Adrenal gland (tissue), 12 donors: Measurements from ENCODE around the gene PRKCI. TPM values are rescaled to one million over a fixed set of nuclear protein-coding genes. Genes with fewer than 3 reads are reported as not detected.

ENCODE experiments used
- DNase-seq, 7 donors: peaks; one replicate each; pipeline ENCODE4 v3.0.0-alpha.2; 2019 to 2020
- H3K27ac ChIP-seq, 5 donors: fragments of 200-600 bp; sonication (generic) in 4 of 5; 1 replicate in 3 of 5; 2 replicates in 2 of 5; pipeline versions ENCODE4 v1.5.1 to v1.8.0; 2016 to 2020; ENCODE audit warnings: mild to moderate bottlenecking in 1 of 5
- H3K27me3 ChIP-seq: fragments of 200-600 bp; 2 replicates; pipeline ENCODE4 v1.8.0; 2021
- H3K36me3 ChIP-seq, 2 donors: fragments of 200-600 bp; replicated peaks in 1 of 2; 1 replicate in 1 of 2; 2 replicates in 1 of 2; pipeline versions ENCODE4 v1.5.1 to v1.8.0; 2018 to 2022
- H3K4me1 ChIP-seq, 2 donors: fragments of 200-600 bp; replicated peaks in 1 of 2; 1 replicate in 1 of 2; 2 replicates in 1 of 2; pipeline versions ENCODE4 v1.5.1 to v1.8.0; 2018 to 2021
- H3K4me3 ChIP-seq, 4 donors: fragments of 200-600 bp; sonication (generic) in 3 of 4; one replicate each; pipeline ENCODE4 v1.5.1; 2016 to 2018
- H3K9me3 ChIP-seq, 3 donors: fragments of 200-600 bp; sonication (generic) in 1 of 3; replicated peaks in 1 of 3; 1 replicate in 2 of 3; 2 replicates in 1 of 3; pipeline versions ENCODE4 v1.5.1 to v1.8.0; 2016 to 2021
- POLR2A ChIP-seq, 2 donors: fragments of 450-650 bp; IDR thresholded peaks; one replicate each; pipeline ENCODE4 v1.6.1; 2017; ENCODE audit warnings: antibody characterized with exemption in 2 of 2, mild to moderate bottlenecking in 2 of 2, moderate library complexity in 1 of 2
- WGBS, 4 donors: extraction: QIAGEN DNeasy Blood & Tissue Kit in 2 of 4; methylation state at CpG; one replicate each; pipeline versions ENCODE4 v1.1.5 to v1.1.7; 2013 to 2017; 5-methylcytosine and 5-hydroxymethylcytosine counted together
- intact Hi-C, 2 donors: fragments of 100-400 bp; cut with DNase I; formaldehyde crosslinking; loops; one replicate each; pipeline versions ENCODE4 v1.14.1 to v1.15.0; 2022 to 2023
- polyA plus RNA-seq, 3 donors: library from polyadenylated mRNA; stranded (reverse); fragments of 200-250 nt in 2 of 3; fragments of 350-450 nt in 1 of 3; fragmentation: Illumina TruSeq in 1 of 3; extraction: RNeasy Lipid Tissue Mini Kit (QIAGEN cat#74804) in 1 of 3; gene quantifications; one replicate each; pipeline ENCODE4 v1.2.3, GENCODE V29; 2013 to 2014
- total RNA-seq, 9 donors: library from RNA; depleted of rRNA in 4 of 9; stranded (reverse); fragments of >200 nt in 4 of 9; fragments of 120-200 nt in 1 of 9; fragmentation: NEBNext Ultra II Directional in 1 of 9; extraction: Animal tissue kit (Norgen Biotek cat#: 25700) in 1 of 9; gene quantifications; one replicate each; pipeline versions ENCODE4 v1.1.0 to v1.2.4, GENCODE V29; 2013 to 2023
- TF ChIP-seq, protein P1 (sequence below), 6 experiments: fragments of 450-650 bp in 4 of 6; fragments of 200-600 bp in 2 of 6; sonication (generic) in 1 of 6; IDR thresholded peaks; 1 replicate in 5 of 6; 2 replicates in 1 of 6; pipeline versions ENCODE4 v1.5.1 to v1.8.0; 2016 to 2021; ENCODE audit warnings: antibody characterized with exemption in 6 of 6, mild to moderate bottlenecking in 2 of 6, moderate library complexity in 1 of 6
- donor health status: healthy with polysubstance abuse.
- donor health status: Bipolar disorder and iron deficiency.
- donor health status: DM: yes; HTN: yes; CAD: no.
- donor health status: DM: no; HTN: no; CAD: no.
- donor health status: DM: no; HTN: no; CAD: no.
- donor health status: DM: yes; HTN: yes; CAD: no.

Gene PRKCI
- total and polyA plus RNA-seq, 12 donors, result 4.8 to 29.2 (median 14.1) TPM

DNA sequence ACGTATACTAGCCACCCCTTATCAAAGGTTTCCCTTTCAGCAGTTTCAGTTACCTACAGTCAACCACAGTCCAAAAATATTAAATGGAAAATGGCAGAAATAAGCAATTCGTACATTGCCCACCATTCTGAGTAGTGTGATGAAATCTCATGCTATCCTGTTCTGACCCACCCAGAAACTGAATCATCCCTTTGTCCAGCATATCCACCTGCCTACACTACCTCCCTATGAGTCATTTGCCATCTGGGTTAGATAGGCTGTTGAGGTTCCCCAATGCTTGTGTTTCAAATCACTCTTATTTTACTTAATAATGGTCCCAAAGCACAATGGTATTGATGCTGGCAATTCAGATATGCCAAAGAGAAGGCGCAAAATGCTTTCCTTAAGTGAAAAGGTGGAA, 25.4 kb upstream of the PRKCI start:
- intact Hi-C loops, result no loop called here
- no peak overlapping the region for H3K4me3 ChIP-seq
- no peak for TF ChIP-seq POLR2A (IDR thresholded peaks at IDR 0.05)
- TF ChIP-seq, protein P1, sequence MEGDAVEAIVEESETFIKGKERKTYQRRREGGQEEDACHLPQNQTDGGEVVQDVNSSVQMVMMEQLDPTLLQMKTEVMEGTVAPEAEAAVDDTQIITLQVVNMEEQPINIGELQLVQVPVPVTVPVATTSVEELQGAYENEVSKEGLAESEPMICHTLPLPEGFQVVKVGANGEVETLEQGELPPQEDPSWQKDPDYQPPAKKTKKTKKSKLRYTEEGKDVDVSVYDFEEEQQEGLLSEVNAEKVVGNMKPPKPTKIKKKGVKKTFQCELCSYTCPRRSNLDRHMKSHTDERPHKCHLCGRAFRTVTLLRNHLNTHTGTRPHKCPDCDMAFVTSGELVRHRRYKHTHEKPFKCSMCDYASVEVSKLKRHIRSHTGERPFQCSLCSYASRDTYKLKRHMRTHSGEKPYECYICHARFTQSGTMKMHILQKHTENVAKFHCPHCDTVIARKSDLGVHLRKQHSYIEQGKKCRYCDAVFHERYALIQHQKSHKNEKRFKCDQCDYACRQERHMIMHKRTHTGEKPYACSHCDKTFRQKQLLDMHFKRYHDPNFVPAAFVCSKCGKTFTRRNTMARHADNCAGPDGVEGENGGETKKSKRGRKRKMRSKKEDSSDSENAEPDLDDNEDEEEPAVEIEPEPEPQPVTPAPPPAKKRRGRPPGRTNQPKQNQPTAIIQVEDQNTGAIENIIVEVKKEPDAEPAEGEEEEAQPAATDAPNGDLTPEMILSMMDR (IDR thresholded peaks at IDR 0.05), result no peak
- no peak for DNase-seq
- H3K36me3 ChIP-seq, result no peaks in the 10 kb centered on the region
- H3K27me3 ChIP-seq, result no peaks in the 10 kb centered on the region
- no peak overlapping the region for H3K27ac ChIP-seq
- no peaks in the 10 kb centered on the region for H3K9me3 ChIP-seq
- H3K4me1 ChIP-seq, result no peaks in the 10 kb centered on the region
- WGBS, 4 donors, result 85 to 93% (median 92%) methylated on average over 3 of the region's 3 CpGs

DNA sequence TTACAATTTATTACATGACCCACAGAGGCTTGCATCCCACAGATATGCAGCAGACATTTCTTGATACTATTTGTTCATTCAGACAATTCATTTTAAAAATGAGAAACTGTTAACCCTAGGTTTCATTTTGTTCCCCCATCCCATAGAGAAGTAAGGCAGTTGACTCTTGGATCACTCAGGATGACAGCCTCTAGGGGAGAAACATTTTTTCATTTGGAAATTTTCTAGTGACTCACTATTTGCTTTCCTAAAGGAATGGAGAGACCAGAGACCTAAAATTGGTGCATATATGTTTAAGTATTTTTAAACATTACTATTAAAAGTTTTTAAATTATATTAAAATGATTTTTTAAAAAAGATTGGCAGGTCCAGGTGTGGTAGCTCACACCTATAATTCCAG, 21.2 kb upstream of the PRKCI start:
- H3K27ac ChIP-seq, result no peak overlapping the region
- intact Hi-C loops, result no loop called here
- no peak for DNase-seq

DNA sequence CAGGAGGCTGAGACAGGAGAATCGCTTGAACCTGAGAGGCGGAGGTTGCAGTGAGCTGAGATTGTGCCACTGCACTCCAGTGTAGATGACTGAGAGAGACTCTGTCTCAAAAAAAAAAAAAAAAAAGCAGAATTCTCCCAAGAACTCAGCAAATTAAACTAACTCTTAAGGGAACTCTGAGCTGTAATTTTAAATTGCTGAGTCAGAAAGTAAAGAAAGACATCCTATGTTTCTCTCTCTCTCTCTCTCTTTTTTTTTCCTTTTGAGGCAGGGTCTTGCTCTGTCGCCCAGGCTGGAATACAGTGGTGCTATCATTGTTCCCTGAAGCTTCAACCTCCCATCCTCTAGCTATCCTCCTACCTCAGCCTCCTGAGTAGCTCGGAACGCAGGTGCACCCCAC, 20.7 kb upstream of the PRKCI start:
- intact Hi-C loops, result no loop called here
- TF ChIP-seq POLR2A (IDR thresholded peaks at IDR 0.05), result no peak
- TF ChIP-seq, protein P1 (IDR thresholded peaks at IDR 0.05), result no peak
- Histone ChIP-seq H3K9me3 (no peaks in the 10 kb centered on the region), H3K4me1 (no peaks in the 10 kb centered on the region), H3K27ac (no peak overlapping the region), H3K27me3 (no peaks in the 10 kb centered on the region), H3K4me3 (no peak overlapping the region), H3K36me3 (no peaks in the 10 kb centered on the region)
- no peak for DNase-seq
- WGBS, 4 donors, result 86 to 93% (median 87%) methylated on average over 5 of the region's 5 CpGs

More for the DNA sequence above, 21.2 kb upstream of the PRKCI start:
- no peaks in the 10 kb centered on the region for H3K36me3 ChIP-seq
- no peaks in the 10 kb centered on the region for H3K4me1 ChIP-seq
- TF ChIP-seq, protein P1 (IDR thresholded peaks at IDR 0.05), result no peak
- TF ChIP-seq POLR2A (IDR thresholded peaks at IDR 0.05), result no peak
- no peaks in the 10 kb centered on the region for H3K9me3 ChIP-seq
- H3K4me3 ChIP-seq, result no peak overlapping the region
- H3K27me3 ChIP-seq, result no peaks in the 10 kb centered on the region

DNA sequence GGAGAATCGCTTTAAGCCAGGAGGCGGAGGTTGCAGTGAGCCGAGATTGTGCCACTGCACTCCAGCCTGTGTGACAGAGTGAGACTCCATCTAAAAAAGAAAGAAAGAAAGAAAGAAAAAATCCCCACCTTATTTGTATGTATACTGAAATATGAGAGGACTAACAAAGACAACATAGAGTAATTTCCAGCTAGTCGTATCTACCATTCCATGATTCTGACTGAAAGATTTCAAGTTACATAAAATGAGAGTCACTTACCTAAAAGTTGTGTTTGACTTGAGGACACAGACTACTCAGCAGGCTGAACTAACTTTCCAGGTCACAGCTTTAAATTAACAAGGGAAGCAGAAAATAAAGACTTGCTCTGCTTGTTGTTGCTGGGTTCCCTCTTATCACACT, 18.8 kb upstream of the PRKCI start:
- 69 to 92% (median 83%) methylated on average over 4 of the region's 4 CpGs for WGBS, 4 donors
- Histone ChIP-seq H3K4me3 (no peak overlapping the region), H3K27ac (no peak overlapping the region), H3K9me3 (no peaks in the 10 kb centered on the region), H3K36me3 (no peaks in the 10 kb centered on the region), H3K4me1 (no peaks in the 10 kb centered on the region), H3K27me3 (peaks cover 8% of the 10 kb centered on the region)
- intact Hi-C loops, result no loop called here
- no peak for TF ChIP-seq POLR2A (IDR thresholded peaks at IDR 0.05)
- TF ChIP-seq, protein P1 (IDR thresholded peaks at IDR 0.05), result no peak
- DNase-seq, result no peak
